HG03097 (cell line): ENCODE results near the gene PPM1G.

Source experiments
- ATAC-seq: cut with Tn5 transposase; IDR thresholded peaks from one replicate; pipeline ENCODE4 v1.9.1; 2021; ENCODE audit not compliant: unreplicated experiment, low FRiP score

PPM1G gene

DNA sequence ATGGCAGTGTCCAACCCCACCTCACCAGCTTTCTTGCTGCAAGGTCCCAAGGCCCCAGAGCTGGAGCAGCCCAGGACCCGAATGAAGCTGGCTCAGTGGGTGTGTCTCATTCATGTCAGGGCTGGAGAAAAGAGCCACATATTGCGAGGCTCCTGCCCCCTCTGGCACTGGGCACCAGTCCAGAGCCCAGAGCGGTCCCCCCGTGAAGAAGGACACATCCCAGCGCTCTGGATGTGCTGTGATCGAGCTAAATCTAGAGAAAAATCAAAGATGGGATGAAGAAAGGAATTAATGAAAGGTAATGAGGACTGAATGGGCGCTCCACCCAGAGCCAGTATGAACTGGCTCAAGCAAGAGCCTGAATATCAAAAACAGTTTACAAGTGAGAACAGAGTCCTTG, 73.2 kb downstream of the PPM1G start:
- no peak for ATAC-seq

DNA sequence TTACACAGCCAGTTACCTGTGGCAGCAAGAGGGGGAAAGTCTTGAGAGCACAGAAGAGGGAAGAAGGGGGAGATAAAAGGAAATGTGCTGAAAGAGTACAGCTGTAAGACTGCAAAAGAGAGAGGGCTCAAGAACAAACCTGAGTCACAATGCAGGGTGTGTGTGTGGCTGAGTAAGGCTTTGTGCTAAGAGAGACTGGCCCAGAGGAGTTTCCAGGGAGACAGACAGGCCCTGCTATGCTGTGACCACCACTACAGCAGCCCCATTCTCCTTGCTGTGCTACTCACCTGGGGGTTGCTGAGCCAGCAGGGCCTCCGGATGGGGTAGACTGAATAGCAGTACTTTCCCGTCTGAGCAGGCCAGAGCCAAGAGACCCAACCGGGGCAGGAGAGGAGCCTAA, 74.1 kb downstream of the PPM1G start:
- ATAC-seq = no peak
